ENCODE measurements around the gene TRIM15. TPM values are rescaled to one million over a fixed set of nuclear protein-coding genes. Genes with fewer than 3 reads are reported as not detected.

The TRIM15 gene
- total and polyA plus RNA-seq, 7 donors, result 0.28 to 52.0 (median 38.4) TPM; not detected in 2

GRCh38 chr6:30149234-30149633 is 14.1 kb upstream of the TRIM15 start:
- Histone ChIP-seq H3K27me3 (peaks cover 0 to 28% (median 7%) of the 10 kb centered on the region in 3 donors), H3K27ac (no peak overlapping the region), H3K4me1 (no peaks in the 10 kb centered on the region), H3K9me3 (no peaks in the 10 kb centered on the region), H3K4me3 (no peak overlapping the region), H3K36me3 (no peaks in the 10 kb centered on the region)
- no peak for TF ChIP-seq CTCF (IDR thresholded peaks at IDR 0.05)
- TF ChIP-seq EP300 (IDR thresholded peaks at IDR 0.05), result no peak
- TF ChIP-seq POLR2AphosphoS5 (IDR thresholded peaks at IDR 0.05), result no peak
- TF ChIP-seq POLR2A (IDR thresholded peaks at IDR 0.05), result no peak
- WGBS, 2 donors, result 58 to 69% methylated on average over 3 of the region's 3 CpGs
- intact Hi-C loops (cut with DNase I), result no loop called here
- DNase-seq, result no peak

DNA sequence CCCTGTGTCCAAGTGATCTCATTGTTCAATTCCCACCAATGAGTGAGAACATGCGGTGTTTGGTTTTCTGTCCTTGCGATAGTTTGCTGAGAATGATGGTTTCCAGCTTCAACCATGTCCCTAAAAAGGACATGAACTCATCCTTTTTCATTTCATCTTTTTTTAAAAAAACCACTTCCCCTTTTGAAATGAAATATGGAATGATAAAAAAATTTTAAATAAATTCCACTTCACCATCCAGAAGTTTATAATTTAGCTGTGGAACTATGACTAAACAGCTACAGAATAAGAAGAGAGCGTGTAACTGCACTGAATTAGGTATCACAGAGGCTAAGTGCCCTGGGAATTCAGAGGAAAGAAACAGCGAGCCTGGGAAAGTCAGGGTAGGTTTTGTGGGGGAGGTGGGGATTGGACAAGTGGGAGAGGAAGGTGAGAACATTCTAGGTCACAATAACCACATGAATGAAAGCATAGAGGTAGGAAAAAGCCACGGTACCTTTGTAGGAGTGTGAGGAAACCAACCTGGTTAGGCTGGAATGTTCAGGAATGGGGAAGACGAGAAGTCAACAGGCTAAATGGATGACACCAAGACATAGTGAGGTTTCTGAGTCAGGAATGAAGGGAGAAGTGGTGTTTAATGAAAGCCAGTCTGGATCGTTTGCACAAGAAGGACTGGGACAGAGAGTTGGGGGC is 13.3 kb upstream of the TRIM15 start:
- Histone ChIP-seq H3K4me3 (no peak overlapping the region), H3K27me3 (peaks cover 0 to 22% (median 7%) of the 10 kb centered on the region in 3 donors), H3K36me3 (no peaks in the 10 kb centered on the region), H3K27ac (no peak overlapping the region), H3K9me3 (no peaks in the 10 kb centered on the region), H3K4me1 (no peaks in the 10 kb centered on the region)
- DNase-seq, result no peak
- TF ChIP-seq EP300 (IDR thresholded peaks at IDR 0.05) (no peak), POLR2A (IDR thresholded peaks at IDR 0.05) (no peak), POLR2AphosphoS5 (IDR thresholded peaks at IDR 0.05) (no peak), CTCF (IDR thresholded peaks at IDR 0.05) (no peak)
- WGBS, 2 donors, result 78 to 88% methylated on average over 7 of the region's 7 CpGs
- intact Hi-C loops (cut with DNase I), result no loop called here

DNA sequence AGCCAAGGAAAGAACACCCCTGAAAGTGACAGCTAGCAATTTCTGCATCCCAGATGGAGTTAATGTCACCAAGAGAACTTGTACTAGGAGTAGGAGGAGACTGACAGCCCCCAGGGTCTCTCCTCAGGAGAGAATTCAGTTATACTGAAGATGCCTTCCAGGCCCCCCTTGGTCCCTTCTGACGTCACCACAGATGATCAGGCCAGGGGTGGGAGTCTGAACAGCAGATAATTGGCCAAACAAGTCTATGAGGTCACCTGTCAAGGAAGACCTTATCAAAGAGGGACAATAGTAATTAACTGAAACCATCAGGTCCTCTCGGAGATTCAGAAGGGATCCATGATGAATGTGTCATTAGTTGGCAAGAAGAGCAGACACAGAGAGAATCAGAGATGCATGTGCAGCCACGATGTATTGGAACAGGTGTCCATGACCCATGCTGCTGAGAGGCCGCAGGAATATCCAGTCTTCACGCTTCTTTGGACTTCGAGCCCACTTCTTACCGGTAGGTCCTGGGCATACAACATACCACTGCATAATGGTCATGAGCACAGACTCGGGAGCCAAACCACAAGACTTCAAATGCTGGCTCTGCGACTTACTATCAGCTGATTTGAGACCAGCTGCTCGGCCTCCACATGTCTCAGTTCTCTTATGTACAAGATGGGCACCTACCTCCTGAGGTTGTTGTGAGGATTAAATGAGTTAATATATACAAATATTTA is 12.5 kb upstream of the TRIM15 start:
- intact Hi-C loops (cut with DNase I), result no loop called here
- H3K27me3 ChIP-seq, result peaks cover 0 to 19% (median 7%) of the 10 kb centered on the region in 3 donors
- no peaks in the 10 kb centered on the region for H3K36me3 ChIP-seq
- H3K9me3 ChIP-seq, result no peaks in the 10 kb centered on the region
- 90% methylated on average over 10 of the region's 10 CpGs for WGBS, 2 donors
- no peak for DNase-seq
- H3K27ac ChIP-seq, result no peak overlapping the region
- TF ChIP-seq CTCF (IDR thresholded peaks at IDR 0.05), result no peak
- H3K4me1 ChIP-seq, result no peaks in the 10 kb centered on the region
- no peak overlapping the region for H3K4me3 ChIP-seq

- no peaks in the 10 kb centered on the region for H3K4me1 ChIP-seq
- peaks cover 0 to 25% (median 7%) of the 10 kb centered on the region in 3 donors for H3K27me3 ChIP-seq
- H3K9me3 ChIP-seq, result no peaks in the 10 kb centered on the region
- intact Hi-C loops (cut with DNase I), result no loop called here
- 49 to 61% methylated on average over 3 of the region's 3 CpGs for WGBS, 2 donors
- no peak overlapping the region for H3K27ac ChIP-seq
- no peaks in the 10 kb centered on the region for H3K36me3 ChIP-seq
- TF ChIP-seq POLR2AphosphoS5 (IDR thresholded peaks at IDR 0.05) (no peak), CTCF (IDR thresholded peaks at IDR 0.05) (no peak), EP300 (IDR thresholded peaks at IDR 0.05) (no peak)
- DNase-seq, result no peak
- H3K4me3 ChIP-seq, result no peak overlapping the region
These were observed 11.8 kb upstream of the TRIM15 start for GRCh38 chr6:30151580-30151979.
